ENCODE measurements around the gene VWDE. TPM values are rescaled to one million over a fixed set of nuclear protein-coding genes. Genes with fewer than 3 reads are reported as not detected.

Gene VWDE
- polyA plus RNA-seq, 3 donors: not detected

DNA sequence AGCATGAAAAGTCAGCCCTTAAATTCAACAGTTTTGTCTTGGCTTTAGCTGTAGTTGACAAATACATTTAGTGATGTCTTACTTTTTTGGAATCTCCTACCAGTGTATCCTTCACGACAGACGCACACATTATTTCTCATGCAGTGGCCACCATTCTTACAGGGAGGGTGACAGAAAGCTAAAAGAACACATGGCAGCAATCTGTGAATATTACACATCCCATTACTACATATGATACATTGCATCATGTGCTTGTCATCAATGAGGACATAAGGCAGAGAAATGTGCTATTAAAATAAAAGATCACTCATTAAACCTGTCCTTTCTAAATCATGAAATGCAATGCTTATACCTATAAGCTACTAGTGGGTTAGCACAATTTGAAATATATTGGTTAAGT, 66.6 kb downstream of the VWDE start:
- Histone ChIP-seq H3K4me2 (replicated peaks; ENCODE audit: extremely low read depth, low read length, poor library complexity, severe bottlenecking) (no peak overlapping the region), H3K9ac (ENCODE audit: insufficient read depth, low read length, poor library complexity, severe bottlenecking) (no peak overlapping the region), H3K36me3 (replicated peaks in 1 of 2; ENCODE audit: control insufficient read depth in 1 of 2, insufficient read depth in 2 of 2, low read length in 2 of 2) (no peaks in the 10 kb centered on the region), H2AFZ (ENCODE audit: insufficient read depth, low read depth, low read length, poor library complexity, severe bottlenecking) (no peak overlapping the region), H4K20me1 (ENCODE audit: insufficient read depth, low read length) (no peaks in the 10 kb centered on the region), H3K9me3 (replicated peaks in 1 of 2; ENCODE audit: control insufficient read depth in 1 of 2, insufficient read depth in 1 of 2, low read length in 2 of 2) (no peaks in the 10 kb centered on the region), H3K79me2 (ENCODE audit: insufficient read depth, low read length) (no peaks in the 10 kb centered on the region), H3K27me3 (ENCODE audit: control insufficient read depth in 2 of 2, insufficient read depth in 2 of 2, low read length in 2 of 2) (no peaks in the 10 kb centered on the region), H3K4me1 (ENCODE audit: control insufficient read depth in 1 of 2, insufficient read depth in 2 of 2, low read length in 2 of 2) (no peaks in the 10 kb centered on the region), H3K27ac (ENCODE audit: low read depth in 1 of 2, low read length in 2 of 2) (no peak overlapping the region), H3K4me3 (replicated peaks in 1 of 3; ENCODE audit: low read depth in 2 of 3, low read length in 3 of 3) (no peak overlapping the region)
- Mint-ChIP-seq H3K27ac (no peak overlapping the region), H3K4me1 (no peaks in the 10 kb centered on the region), H3K9me3 (no peaks in the 10 kb centered on the region), H3K36me3 (no peaks in the 10 kb centered on the region), H3K27me3 (ENCODE audit: low read depth in 3 of 3) (peaks cover 0 to 1% (median 0%) of the 10 kb centered on the region in 3 donors), H3K4me3 (no peak overlapping the region)
- no peak for DNase-seq
- TF ChIP-seq, protein P1, sequence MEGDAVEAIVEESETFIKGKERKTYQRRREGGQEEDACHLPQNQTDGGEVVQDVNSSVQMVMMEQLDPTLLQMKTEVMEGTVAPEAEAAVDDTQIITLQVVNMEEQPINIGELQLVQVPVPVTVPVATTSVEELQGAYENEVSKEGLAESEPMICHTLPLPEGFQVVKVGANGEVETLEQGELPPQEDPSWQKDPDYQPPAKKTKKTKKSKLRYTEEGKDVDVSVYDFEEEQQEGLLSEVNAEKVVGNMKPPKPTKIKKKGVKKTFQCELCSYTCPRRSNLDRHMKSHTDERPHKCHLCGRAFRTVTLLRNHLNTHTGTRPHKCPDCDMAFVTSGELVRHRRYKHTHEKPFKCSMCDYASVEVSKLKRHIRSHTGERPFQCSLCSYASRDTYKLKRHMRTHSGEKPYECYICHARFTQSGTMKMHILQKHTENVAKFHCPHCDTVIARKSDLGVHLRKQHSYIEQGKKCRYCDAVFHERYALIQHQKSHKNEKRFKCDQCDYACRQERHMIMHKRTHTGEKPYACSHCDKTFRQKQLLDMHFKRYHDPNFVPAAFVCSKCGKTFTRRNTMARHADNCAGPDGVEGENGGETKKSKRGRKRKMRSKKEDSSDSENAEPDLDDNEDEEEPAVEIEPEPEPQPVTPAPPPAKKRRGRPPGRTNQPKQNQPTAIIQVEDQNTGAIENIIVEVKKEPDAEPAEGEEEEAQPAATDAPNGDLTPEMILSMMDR (IDR thresholded peaks at IDR 0.05): no peak
- WGBS (ENCODE audit: insufficient coverage): no CpG with 5 or more reads among the region's 2 CpGs
- intact Hi-C loops (cut with micrococcal nuclease): no loop called here

GRCh38 chr7:12328888-12329770, 74.5 kb downstream of the VWDE start:
- WGBS (ENCODE audit: insufficient coverage): 100% methylated on average over 4 of the region's 6 CpGs
- intact Hi-C loops (cut with micrococcal nuclease): loop anchor here in 1 of 2 donors (10.0 kb wide), 1 partner anchor 264 kb away; no protein-coding TSS in a partner anchor
- H3K4me2 ChIP-seq (replicated peaks; ENCODE audit: extremely low read depth, low read length, poor library complexity, severe bottlenecking): no peak overlapping the region

More at GRCh38 chr7:12328888-12329770, 74.5 kb downstream of the VWDE start:
- TF ChIP-seq, protein P1 (IDR thresholded peaks at IDR 0.05): no peak
- H3K9me3 Mint-ChIP-seq: no peaks in the 10 kb centered on the region
- no peak overlapping the region for H3K27ac Mint-ChIP-seq
- H3K27me3 Mint-ChIP-seq (ENCODE audit: low read depth in 3 of 3): no peaks in the 10 kb centered on the region
- H3K36me3 Mint-ChIP-seq: no peaks in the 10 kb centered on the region
- Histone ChIP-seq H3K4me1 (ENCODE audit: control insufficient read depth in 1 of 2, insufficient read depth in 2 of 2, low read length in 2 of 2) (no peaks in the 10 kb centered on the region), H3K4me3 (replicated peaks in 1 of 3; ENCODE audit: low read depth in 2 of 3, low read length in 3 of 3) (no peak overlapping the region), H3K27ac (ENCODE audit: low read depth in 1 of 2, low read length in 2 of 2) (no peak overlapping the region), H3K27me3 (ENCODE audit: control insufficient read depth in 2 of 2, insufficient read depth in 2 of 2, low read length in 2 of 2) (no peaks in the 10 kb centered on the region), H4K20me1 (ENCODE audit: insufficient read depth, low read length) (no peaks in the 10 kb centered on the region), H3K36me3 (replicated peaks in 1 of 2; ENCODE audit: control insufficient read depth in 1 of 2, insufficient read depth in 2 of 2, low read length in 2 of 2) (no peaks in the 10 kb centered on the region), H3K9ac (ENCODE audit: insufficient read depth, low read length, poor library complexity, severe bottlenecking) (no peak overlapping the region), H2AFZ (ENCODE audit: insufficient read depth, low read depth, low read length, poor library complexity, severe bottlenecking) (no peak overlapping the region), H3K79me2 (ENCODE audit: insufficient read depth, low read length) (no peaks in the 10 kb centered on the region), H3K9me3 (replicated peaks in 1 of 2; ENCODE audit: control insufficient read depth in 1 of 2, insufficient read depth in 1 of 2, low read length in 2 of 2) (no peaks in the 10 kb centered on the region)
- H3K4me3 Mint-ChIP-seq: no peak overlapping the region
- no peaks in the 10 kb centered on the region for H3K4me1 Mint-ChIP-seq
- DNase-seq: no peak
